ENCODE results near the gene SAP30BP. TPM values are rescaled to one million over a fixed set of nuclear protein-coding genes. Genes with fewer than 3 reads are reported as not detected.

SAP30BP gene
- total and polyA plus RNA-seq, 2 experiments from 2014 or later, result 44.9 to 97.9 TPM

DNA sequence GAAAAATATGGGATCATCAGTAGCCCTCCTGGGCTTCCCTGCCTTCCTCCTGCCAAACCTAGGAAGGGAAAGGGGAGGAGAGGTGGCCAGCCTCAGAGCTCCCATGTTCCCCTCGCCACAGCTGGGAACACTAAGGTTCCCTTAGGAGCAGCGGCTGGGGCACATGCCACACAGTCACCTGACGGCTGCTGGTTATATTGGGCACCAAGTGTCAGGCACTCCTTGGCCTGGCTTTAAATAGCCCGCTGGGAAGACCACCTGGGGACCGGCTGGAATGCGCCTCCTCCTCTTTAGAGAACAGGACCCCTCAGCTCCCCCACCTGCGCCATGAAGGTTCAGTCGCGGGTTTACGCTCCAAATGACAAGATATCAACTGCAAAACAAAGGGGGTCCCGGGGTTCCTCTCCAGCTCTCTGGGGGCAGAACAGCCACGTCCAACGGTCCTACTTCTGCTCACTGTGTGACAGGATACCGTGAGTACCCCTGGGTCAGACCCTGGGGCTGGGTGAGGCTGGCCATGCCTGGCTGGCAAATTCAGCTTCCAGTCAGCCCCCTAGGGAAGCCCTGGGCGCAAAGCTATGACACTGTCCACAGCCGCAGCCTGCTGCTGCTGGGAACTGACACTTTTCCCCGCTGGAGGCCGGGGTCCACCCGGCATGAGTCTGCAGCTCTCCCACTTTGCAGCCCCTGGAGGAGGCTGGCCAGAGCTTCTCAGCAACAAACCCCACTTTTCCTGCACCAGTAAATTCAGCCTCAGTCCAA is 30.6 kb upstream of the SAP30BP start:
- no peak overlapping the region for H3K4me3 Mint-ChIP-seq
- Histone ChIP-seq H2AFZ (no peak overlapping the region), H4K20me1 (replicated peaks; ENCODE audit: insufficient read depth) (no peaks in the 10 kb centered on the region; the same call in 1 of the 2 replicates), H3K4me1 (ENCODE audit: insufficient read depth) (peaks cover 9% of the 10 kb centered on the region), H3K36me3 (ENCODE audit: insufficient read depth) (no peaks in the 10 kb centered on the region), H3K27me3 (ENCODE audit: insufficient read depth) (no peaks in the 10 kb centered on the region), H3K27ac (ENCODE audit: low read depth) (no peak overlapping the region), H3K4me3 (no peak overlapping the region), H3K79me2 (replicated peaks; ENCODE audit: insufficient read depth) (no peaks in the 10 kb centered on the region), H3K9me2 (ENCODE audit: insufficient read depth) (no peaks in the 10 kb centered on the region), H3K4me2 (no peak overlapping the region), H3F3A (replicated peaks; ENCODE audit: low read depth) (no peaks in the 10 kb centered on the region)
- no peaks in the 10 kb centered on the region for H3K9me3 Mint-ChIP-seq
- H3K27ac Mint-ChIP-seq, result peak overlapping the region; percentile 52
- peaks cover 5% of the 10 kb centered on the region; the same call in 1 of the 3 replicates for H3K36me3 Mint-ChIP-seq (ENCODE audit: low read depth)
- TF ChIP-seq, protein P1, sequence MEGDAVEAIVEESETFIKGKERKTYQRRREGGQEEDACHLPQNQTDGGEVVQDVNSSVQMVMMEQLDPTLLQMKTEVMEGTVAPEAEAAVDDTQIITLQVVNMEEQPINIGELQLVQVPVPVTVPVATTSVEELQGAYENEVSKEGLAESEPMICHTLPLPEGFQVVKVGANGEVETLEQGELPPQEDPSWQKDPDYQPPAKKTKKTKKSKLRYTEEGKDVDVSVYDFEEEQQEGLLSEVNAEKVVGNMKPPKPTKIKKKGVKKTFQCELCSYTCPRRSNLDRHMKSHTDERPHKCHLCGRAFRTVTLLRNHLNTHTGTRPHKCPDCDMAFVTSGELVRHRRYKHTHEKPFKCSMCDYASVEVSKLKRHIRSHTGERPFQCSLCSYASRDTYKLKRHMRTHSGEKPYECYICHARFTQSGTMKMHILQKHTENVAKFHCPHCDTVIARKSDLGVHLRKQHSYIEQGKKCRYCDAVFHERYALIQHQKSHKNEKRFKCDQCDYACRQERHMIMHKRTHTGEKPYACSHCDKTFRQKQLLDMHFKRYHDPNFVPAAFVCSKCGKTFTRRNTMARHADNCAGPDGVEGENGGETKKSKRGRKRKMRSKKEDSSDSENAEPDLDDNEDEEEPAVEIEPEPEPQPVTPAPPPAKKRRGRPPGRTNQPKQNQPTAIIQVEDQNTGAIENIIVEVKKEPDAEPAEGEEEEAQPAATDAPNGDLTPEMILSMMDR (conservative IDR thresholded peaks at IDR 0.05; ENCODE audit: low read depth in 2 of 2), result no peak
- TF ChIP-seq, protein P2, sequence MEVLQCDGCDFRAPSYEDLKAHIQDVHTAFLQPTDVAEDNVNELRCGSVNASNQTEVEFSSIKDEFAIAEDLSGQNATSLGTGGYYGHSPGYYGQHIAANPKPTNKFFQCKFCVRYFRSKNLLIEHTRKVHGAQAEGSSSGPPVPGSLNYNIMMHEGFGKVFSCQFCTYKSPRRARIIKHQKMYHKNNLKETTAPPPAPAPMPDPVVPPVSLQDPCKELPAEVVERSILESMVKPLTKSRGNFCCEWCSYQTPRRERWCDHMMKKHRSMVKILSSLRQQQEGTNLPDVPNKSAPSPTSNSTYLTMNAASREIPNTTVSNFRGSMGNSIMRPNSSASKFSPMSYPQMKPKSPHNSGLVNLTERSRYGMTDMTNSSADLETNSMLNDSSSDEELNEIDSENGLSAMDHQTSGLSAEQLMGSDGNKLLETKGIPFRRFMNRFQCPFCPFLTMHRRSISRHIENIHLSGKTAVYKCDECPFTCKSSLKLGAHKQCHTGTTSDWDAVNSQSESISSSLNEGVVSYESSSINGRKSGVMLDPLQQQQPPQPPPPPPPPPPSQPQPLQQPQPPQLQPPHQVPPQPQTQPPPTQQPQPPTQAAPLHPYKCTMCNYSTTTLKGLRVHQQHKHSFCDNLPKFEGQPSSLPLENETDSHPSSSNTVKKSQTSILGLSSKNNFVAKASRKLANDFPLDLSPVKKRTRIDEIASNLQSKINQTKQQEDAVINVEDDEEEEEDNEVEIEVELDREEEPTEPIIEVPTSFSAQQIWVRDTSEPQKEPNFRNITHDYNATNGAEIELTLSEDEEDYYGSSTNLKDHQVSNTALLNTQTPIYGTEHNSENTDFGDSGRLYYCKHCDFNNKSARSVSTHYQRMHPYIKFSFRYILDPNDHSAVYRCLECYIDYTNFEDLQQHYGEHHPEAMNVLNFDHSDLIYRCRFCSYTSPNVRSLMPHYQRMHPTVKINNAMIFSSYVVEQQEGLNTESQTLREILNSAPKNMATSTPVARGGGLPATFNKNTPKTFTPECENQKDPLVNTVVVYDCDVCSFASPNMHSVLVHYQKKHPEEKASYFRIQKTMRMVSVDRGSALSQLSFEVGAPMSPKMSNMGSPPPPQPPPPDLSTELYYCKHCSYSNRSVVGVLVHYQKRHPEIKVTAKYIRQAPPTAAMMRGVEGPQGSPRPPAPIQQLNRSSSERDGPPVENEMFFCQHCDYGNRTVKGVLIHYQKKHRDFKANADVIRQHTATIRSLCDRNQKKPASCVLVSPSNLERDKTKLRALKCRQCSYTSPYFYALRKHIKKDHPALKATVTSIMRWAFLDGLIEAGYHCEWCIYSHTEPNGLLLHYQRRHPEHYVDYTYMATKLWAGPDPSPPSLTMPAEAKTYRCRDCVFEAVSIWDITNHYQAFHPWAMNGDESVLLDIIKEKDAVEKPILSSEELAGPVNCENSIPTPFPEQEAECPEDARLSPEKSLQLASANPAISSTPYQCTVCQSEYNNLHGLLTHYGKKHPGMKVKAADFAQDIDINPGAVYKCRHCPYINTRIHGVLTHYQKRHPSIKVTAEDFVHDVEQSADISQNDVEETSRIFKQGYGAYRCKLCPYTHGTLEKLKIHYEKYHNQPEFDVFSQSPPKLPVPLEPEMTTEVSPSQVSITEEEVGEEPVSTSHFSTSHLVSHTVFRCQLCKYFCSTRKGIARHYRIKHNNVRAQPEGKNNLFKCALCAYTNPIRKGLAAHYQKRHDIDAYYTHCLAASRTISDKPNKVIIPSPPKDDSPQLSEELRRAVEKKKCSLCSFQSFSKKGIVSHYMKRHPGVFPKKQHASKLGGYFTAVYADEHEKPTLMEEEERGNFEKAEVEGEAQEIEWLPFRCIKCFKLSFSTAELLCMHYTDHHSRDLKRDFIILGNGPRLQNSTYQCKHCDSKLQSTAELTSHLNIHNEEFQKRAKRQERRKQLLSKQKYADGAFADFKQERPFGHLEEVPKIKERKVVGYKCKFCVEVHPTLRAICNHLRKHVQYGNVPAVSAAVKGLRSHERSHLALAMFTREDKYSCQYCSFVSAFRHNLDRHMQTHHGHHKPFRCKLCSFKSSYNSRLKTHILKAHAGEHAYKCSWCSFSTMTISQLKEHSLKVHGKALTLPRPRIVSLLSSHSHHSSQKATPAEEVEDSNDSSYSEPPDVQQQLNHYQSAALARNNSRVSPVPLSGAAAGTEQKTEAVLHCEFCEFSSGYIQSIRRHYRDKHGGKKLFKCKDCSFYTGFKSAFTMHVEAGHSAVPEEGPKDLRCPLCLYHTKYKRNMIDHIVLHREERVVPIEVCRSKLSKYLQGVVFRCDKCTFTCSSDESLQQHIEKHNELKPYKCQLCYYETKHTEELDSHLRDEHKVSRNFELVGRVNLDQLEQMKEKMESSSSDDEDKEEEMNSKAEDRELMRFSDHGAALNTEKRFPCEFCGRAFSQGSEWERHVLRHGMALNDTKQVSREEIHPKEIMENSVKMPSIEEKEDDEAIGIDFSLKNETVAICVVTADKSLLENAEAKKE (CRISPR knock-in tag; IDR thresholded peaks at IDR 0.05), result no peak
- TF ChIP-seq ZNF114 (CRISPR knock-in tag; IDR thresholded peaks at IDR 0.05) (no peak), JUNB (IDR thresholded peaks at IDR 0.05; ENCODE audit: unreplicated experiment) (no peak), NANOG (IDR thresholded peaks at IDR 0.05; ENCODE audit: borderline replicate concordance) (no peak), REST (IDR thresholded peaks at IDR 0.05; ENCODE audit: unreplicated experiment) (no peak), CREB1 (CRISPR knock-in tag; IDR thresholded peaks at IDR 0.05; ENCODE audit: low read depth) (no peak), EZH2 (IDR thresholded peaks at IDR 0.05; ENCODE audit: low read depth, unreplicated experiment) (no peak), ETS1 (IDR thresholded peaks at IDR 0.05) (no peak), POLR2AphosphoS5 (IDR thresholded peaks at IDR 0.05; ENCODE audit: low read depth) (no peak), EZH2phosphoT487 (IDR thresholded peaks at IDR 0.05; ENCODE audit: unreplicated experiment) (no peak), ZNF331 (CRISPR knock-in tag; IDR thresholded peaks at IDR 0.05; ENCODE audit: low read depth) (no peak), STAT1 (IDR thresholded peaks at IDR 0.05; ENCODE audit: unreplicated experiment) (no peak)
- H3K4me1 Mint-ChIP-seq, result peaks cover 22% of the 10 kb centered on the region
- H3K27me3 Mint-ChIP-seq (ENCODE audit: insufficient read depth, low read depth, poor library complexity), result peaks cover 19% of the 10 kb centered on the region
- no peak for DNase-seq (ENCODE audit: low spot score)
- no peak for ATAC-seq

Measured in GM23338 (cell line).